Ishikawa (cell line): ENCODE measurements around the gene OR7A5.

Experiments used
- CREB1 ChIP-seq: IDR thresholded peaks from 2 replicates; pipeline ENCODE4 v1.6.1; 2012; ENCODE audit warnings: low read depth
- EGR1 ChIP-seq: IDR thresholded peaks from 2 replicates; pipeline ENCODE4 v1.6.1; 2012
- EP300 ChIP-seq: IDR thresholded peaks from 2 replicates; pipeline ENCODE4 v1.6.1; 2012; ENCODE audit warnings: borderline replicate concordance
- FOXM1 ChIP-seq: IDR thresholded peaks from 2 replicates; pipeline ENCODE4 v1.6.1; 2012; ENCODE audit warnings: low read depth, borderline replicate concordance
- NFIC ChIP-seq: IDR thresholded peaks from 2 replicates; pipeline ENCODE4 v1.6.1; 2012
- RAD21 ChIP-seq: IDR thresholded peaks from 2 replicates; pipeline ENCODE4 v1.6.1; 2012; ENCODE audit warnings: low read depth
- TAF1 ChIP-seq: IDR thresholded peaks from 2 replicates; pipeline ENCODE4 v1.6.1; 2012; ENCODE audit warnings: low read depth, mild to moderate bottlenecking
- TCF12 ChIP-seq: IDR thresholded peaks from 2 replicates; pipeline ENCODE4 v1.6.1; 2012; ENCODE audit warnings: low read depth
- TEAD4 ChIP-seq: IDR thresholded peaks from 2 replicates; pipeline ENCODE4 v1.6.1; 2012
- USF1 ChIP-seq: IDR thresholded peaks from 2 replicates; pipeline ENCODE4 v1.6.1; 2012
- YY1 ChIP-seq: IDR thresholded peaks from 2 replicates; pipeline ENCODE4 v1.6.1; 2012; ENCODE audit warnings: low read depth
- ZBTB7A ChIP-seq: IDR thresholded peaks from 2 replicates; pipeline ENCODE4 v1.6.1; 2012; ENCODE audit warnings: low read depth
- TF ChIP-seq, protein P1 (sequence below): IDR thresholded peaks from 2 replicates; pipeline ENCODE4 v1.6.1; 2012; ENCODE audit warnings: low read depth, mild to moderate bottlenecking

DNA sequence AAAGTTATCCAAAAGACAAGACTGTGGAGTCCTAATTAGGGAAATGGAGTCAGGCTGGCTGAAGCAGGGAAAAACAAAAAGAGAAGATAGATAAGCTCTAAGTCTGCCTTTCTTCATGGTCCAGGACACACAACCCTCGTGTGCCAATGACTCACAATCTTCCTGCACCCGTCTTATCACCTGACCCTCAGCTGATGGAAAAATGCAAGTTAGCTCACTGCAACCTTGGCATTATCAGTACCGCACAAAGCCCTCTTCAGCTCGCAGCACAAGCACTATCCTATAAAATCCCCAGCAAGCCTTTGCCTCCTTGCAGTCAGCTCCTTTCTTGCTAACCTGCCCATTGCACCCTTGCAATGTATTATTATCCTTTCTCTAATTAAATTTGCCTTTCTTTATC, 4.3 kb downstream of the OR7A5 start:
- no peak for TF ChIP-seq TCF12
- no peak for TF ChIP-seq EP300
- TF ChIP-seq USF1: no peak
- TF ChIP-seq ZBTB7A: no peak
- TF ChIP-seq RAD21: no peak
- no peak for TF ChIP-seq TAF1
- no peak for TF ChIP-seq EGR1
- TF ChIP-seq, protein P1, sequence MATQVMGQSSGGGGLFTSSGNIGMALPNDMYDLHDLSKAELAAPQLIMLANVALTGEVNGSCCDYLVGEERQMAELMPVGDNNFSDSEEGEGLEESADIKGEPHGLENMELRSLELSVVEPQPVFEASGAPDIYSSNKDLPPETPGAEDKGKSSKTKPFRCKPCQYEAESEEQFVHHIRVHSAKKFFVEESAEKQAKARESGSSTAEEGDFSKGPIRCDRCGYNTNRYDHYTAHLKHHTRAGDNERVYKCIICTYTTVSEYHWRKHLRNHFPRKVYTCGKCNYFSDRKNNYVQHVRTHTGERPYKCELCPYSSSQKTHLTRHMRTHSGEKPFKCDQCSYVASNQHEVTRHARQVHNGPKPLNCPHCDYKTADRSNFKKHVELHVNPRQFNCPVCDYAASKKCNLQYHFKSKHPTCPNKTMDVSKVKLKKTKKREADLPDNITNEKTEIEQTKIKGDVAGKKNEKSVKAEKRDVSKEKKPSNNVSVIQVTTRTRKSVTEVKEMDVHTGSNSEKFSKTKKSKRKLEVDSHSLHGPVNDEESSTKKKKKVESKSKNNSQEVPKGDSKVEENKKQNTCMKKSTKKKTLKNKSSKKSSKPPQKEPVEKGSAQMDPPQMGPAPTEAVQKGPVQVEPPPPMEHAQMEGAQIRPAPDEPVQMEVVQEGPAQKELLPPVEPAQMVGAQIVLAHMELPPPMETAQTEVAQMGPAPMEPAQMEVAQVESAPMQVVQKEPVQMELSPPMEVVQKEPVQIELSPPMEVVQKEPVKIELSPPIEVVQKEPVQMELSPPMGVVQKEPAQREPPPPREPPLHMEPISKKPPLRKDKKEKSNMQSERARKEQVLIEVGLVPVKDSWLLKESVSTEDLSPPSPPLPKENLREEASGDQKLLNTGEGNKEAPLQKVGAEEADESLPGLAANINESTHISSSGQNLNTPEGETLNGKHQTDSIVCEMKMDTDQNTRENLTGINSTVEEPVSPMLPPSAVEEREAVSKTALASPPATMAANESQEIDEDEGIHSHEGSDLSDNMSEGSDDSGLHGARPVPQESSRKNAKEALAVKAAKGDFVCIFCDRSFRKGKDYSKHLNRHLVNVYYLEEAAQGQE: no peak
- TF ChIP-seq FOXM1: no peak
- no peak for TF ChIP-seq CREB1
- TF ChIP-seq TEAD4: no peak
- TF ChIP-seq NFIC: no peak
- TF ChIP-seq YY1: no peak
